ENCODE measurements around the gene GIPC1.

The GIPC1 gene

DNA sequence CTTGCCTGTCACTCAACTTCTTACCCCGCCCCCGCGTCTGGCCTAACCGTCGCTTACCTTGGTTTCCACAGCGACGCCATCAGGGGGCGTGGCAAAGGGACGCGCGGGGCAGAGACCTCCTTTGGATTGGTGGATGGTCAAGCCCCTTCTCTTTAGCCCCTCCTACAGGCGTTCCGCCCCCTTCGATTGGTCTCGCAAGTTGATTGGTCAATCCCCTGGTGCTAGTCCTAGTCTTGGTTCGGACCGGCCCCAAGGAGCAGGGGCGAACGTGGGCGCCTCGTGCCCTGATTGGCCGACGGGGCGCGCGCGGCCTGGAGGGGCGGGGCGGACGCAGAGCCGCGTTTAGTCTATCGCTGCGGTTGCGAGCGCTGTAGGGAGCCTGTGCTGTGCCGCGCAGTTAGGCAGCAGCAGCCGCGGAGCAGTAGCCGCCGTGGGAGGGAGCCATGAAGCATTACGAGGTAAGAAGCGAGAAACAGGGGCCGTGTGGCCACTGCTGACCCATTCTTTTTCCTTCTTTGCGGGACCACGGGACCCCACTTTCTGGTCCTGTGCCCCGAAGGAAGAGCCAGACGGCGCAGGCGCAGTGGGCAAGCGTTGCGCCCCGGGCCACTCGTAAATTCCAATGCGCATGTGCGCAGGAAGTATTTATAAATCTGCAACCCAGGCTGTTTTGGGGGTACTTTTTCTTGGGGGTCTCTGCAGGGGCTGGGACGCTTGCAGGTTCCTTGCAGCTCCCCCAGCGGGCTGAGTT lies 33.5 kb upstream of the GIPC1 start, which contains the start of gene TECR:
Gene TECR (plus strand): TSS at position 341 of the 751 bp plus-strand sequence. CDS start 103 bp downstream, at position 444.
- CTCF ChIA-PET: interaction anchor here (0.8 to 4.8 kb wide), 2 partner anchors 9 to 26 kb away, joined by 3 to 22 read pairs; no protein-coding TSS in a partner anchor
- H3K4me3 ChIP-seq (ENCODE audit: low read depth, low read length): peak within 1 kb of the TSS; percentile 98
- DNase-seq (ENCODE audit: low read depth, low spot score): peak; percentile 98
- POLR2A ChIA-PET: no interaction called here
- TF ChIP-seq CTCF (IDR thresholded peaks at IDR 0.05; ENCODE audit: insufficient read depth, low read length, missing control alignments): no peak

DNA sequence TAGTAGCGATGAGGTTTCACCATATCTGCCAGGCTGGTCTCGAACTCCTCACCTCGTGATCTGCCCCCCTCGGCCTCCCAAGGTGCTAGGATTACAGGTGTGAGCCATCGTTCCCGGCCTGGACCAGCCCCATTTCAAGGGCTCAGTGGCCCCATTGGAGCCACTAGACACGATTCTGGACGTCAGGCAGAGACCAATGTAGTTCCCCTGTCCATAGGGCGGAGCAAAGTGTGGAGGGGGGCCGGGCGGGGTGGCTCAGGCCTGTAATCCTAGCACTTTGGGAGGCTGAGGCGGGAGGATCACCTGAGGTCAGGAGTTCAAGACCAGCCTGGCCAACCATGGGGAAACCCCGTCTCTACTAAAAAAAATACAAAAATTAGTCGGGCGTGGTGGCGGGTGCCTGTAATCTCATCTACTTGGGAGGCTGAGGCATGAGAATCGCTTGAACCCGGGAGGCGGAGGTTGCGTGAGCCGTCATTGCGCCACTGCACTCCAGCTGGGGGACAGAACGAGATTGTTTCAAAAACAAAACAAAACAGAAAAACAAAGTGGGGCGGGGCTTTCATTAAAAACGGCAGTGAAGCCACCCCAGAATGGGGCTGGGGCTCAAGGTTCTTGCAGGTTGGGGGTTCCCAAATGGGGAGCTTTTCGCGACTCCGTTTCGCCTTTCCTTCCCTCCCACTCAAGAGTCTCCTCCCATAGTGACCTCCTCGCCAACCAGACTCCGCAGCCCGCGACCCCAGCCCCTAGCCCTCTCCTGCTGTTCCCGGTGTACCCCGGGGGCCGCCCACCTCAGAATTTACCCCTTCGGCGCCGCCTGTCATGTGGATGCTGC lies 32.7 kb upstream of the GIPC1 start:
- peak overlapping the region; percentile 69 for H3K4me3 ChIP-seq (ENCODE audit: low read depth, low read length)
- no peak for DNase-seq (ENCODE audit: low read depth, low spot score)
- no peak for TF ChIP-seq CTCF (IDR thresholded peaks at IDR 0.05; ENCODE audit: insufficient read depth, low read length, missing control alignments)
- CTCF ChIA-PET: interaction anchor here (0.8 to 4.8 kb wide), 2 partner anchors 9 to 27 kb away, joined by 3 to 22 read pairs; no protein-coding TSS in a partner anchor
- POLR2A ChIA-PET: interaction anchor here (2.0 kb wide), 1 partner anchor 10 kb away, joined by 12 read pairs; the partner anchor contains the start of gene DNAJB1

- no peak for TF ChIP-seq CTCF (IDR thresholded peaks at IDR 0.05; ENCODE audit: insufficient read depth, low read length, missing control alignments)
- no peak overlapping the region for H3K4me3 ChIP-seq (ENCODE audit: low read depth, low read length)
- no peak for DNase-seq (ENCODE audit: low read depth, low spot score)
- ChIA-PET CTCF (interaction anchor here (0.7 to 1.9 kb wide), 3 partner anchors 10 to 390 kb away, joined by 3 to 8 read pairs (median 3); partner anchors contain the start of gene ASF1B), POLR2A (interaction anchor here (1.2 kb wide), 1 partner anchor 9 kb away, joined by 4 read pairs; the partner anchor contains the start of gene DNAJB1)
Measured at GRCh38 chr19:14526423-14526822, 30.5 kb upstream of the GIPC1 start.

- no peak for DNase-seq (ENCODE audit: low read depth, low spot score)
- ChIA-PET CTCF (interaction anchor here (0.7 to 1.9 kb wide), 3 partner anchors 10 to 389 kb away, joined by 3 to 8 read pairs (median 3); partner anchors contain the start of gene ASF1B), POLR2A (interaction anchor here (1.2 kb wide), 1 partner anchor 8 kb away, joined by 4 read pairs; the partner anchor contains the start of gene DNAJB1)
- TF ChIP-seq CTCF (IDR thresholded peaks at IDR 0.05; ENCODE audit: insufficient read depth, low read length, missing control alignments): no peak
- H3K4me3 ChIP-seq (ENCODE audit: low read depth, low read length): no peak overlapping the region
Measured at GRCh38 chr19:14525729-14526128, 29.8 kb upstream of the GIPC1 start.

DNA sequence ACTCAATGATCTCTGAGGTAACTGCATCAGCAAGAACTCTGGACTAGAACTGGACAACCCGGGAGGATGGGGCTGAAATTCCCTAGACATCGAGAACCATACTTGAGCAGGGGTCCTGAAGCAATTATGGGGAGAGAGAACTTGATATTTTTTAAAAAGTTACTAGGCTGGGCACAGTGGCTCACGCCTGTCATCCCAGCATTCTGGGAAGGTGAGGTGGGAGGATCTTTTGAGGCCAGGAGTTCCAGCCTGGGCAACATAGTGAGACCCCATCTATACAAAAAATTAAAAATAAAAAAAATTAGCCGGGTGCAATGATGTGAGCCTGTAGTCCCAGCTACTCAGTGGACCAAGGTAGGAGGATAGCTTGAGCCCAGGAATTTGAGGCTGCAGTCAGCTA lies 24.6 kb upstream of the GIPC1 start:
- CTCF ChIA-PET: interaction anchor here (0.9 to 1.3 kb wide), 2 partner anchors 8 to 42 kb away, joined by 3 read pairs; no protein-coding TSS in a partner anchor
- POLR2A ChIA-PET: no interaction called here
- no peak for DNase-seq (ENCODE audit: low read depth, low spot score)
- H3K4me3 ChIP-seq (ENCODE audit: low read depth, low read length): no peak overlapping the region
- no peak for TF ChIP-seq CTCF (IDR thresholded peaks at IDR 0.05; ENCODE audit: insufficient read depth, low read length, missing control alignments)

Measured in AG04449 (cell line).